DMS53 treated with DMSO at 0.1 percent for 48 hours (cell line): Measurements from ENCODE around the gene SLC4A8.
A peak's percentile ranks its signal among the peaks of the same experiment; 100 is the strongest.

Source experiments
- DNase-seq: peaks from one replicate; lab custom pipeline; 2025; ENCODE audit not compliant: unreplicated experiment; lab: John Stamatoyannopoulos, UW

SLC4A8 gene

DNA sequence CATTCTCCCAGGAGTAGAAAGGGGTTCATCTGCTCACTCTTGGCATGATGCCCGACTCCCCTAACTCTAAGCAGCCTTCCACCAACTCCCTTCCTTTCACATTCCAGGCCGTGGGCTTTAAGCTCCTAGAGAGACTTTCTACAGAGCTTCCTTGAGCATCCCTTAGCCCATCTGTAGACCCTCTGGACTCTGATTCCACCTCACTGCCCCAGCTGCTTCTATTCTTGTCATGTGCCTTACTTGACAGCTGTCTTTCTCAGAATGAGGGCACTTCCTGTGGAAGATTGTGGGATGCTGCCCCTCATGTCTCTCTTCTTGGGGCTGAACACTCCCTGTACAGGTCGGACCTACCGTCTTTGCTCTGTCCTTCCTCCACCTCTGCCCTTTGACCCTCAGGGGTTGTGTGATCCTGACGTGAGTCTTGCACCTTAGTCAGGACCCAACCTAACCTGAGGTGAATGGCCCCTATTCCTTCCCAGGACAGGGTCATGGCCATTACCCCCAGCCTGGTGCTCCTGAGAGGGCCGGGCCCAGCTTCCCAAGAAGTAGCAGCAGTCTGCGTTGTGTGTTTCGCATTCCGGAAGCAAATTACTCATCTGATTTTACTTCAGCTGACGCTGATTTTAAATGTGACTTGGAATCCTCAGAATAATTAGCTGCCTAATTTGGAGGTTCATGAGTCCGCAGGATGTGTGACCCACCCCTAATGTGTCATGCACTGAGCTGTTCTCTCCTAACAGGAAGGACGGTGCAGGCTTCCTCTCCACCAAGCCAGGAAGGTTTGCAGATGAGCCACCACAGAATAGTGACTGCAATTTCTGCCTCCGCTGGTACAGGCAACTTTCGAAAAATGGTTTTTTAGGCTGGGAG is 30.7 kb upstream of the SLC4A8 start:
- DNase-seq, result no peak

DNA sequence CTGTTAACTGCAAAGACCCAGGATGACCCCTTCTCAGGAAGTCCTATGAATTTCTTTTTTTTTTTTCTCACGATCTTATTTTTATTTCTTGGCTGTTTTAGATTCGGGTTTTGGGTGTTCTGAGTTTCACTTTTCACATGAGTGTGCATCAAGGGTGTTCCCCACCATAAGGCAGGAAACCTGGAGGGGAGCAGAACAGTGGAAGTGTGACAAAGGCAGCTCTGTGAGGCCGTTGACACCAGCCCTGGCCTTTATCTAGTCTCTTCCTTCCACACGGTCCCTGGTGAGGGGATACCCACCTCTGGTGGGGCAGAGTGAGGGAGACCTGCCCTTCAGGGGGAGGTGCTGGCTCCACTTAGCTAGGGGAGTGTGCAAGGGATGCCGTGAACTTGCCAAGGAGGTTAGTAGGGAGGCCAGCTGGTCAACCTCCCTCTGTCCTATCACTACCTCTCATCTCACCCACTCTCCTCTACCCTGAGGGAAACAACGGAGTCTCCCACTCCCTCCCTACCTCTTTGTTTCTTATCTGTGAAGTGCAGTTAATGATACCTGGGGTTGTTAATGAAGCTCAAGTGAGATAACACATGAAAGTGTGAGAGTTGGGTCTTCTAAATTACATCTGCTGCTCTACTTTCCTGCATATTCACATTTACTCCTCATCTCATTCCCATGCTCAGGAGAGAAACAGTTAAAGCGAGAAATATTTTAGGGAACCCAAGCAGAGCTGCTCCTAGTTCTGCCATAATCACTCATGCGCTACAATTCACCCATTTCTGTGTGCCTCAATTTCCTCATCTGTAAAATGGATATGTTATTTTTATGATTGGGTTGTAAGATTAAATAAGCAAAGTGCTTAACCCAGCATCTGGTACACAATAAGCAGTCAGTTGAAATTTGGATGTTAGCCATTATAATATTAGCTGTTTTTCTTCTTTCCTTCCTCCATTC is 29.1 kb upstream of the SLC4A8 start:
- no peak for DNase-seq

- DNase-seq, result no peak
Observed at GRCh38 chr12:51397670-51398069, 27.0 kb upstream of the SLC4A8 start.

DNA sequence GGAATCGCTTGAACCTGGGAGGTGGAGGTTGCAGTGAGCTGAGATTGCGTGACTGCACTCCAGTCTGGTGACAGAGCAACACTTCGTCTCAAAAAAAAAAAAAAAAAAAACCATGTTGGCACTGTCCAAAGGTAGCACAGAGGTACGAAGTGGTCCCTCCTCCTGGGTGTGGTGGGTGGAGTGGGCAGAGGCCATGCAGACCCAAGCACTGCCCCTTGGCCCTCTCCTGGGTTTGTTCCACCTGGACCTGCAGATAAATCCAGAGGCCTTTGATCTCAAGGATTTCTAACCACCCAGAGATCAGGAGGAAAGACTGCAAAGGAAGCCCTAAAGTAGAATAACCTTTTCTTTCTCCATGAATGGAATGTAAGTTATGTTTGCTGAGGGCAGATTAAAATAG is 24.7 kb upstream of the SLC4A8 start:
- DNase-seq, result no peak

GRCh38 chr12:51401020-51401419 is 23.6 kb upstream of the SLC4A8 start:
- DNase-seq, result no peak

DNA sequence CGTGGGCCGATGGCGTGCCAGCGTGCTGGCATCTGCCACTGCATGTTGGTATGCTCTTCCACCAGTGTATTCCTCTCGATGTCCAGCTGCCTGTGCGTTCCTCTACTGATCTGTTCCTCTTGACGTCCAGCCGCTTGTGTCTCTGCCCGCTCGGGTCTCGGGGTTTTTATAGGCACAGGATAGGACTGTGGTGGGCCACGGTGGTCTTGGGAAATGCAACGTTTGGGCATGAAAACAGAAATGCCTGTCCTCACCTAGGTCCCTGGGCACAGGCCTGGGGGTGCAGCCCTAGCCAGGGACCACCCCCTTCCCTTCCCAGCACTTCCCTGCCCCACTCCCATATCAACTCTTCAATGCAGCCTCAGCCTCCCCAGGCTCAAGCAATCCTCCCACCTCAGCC is 23.1 kb upstream of the SLC4A8 start:
- no peak for DNase-seq

GRCh38 chr12:51401900-51402299 is 22.7 kb upstream of the SLC4A8 start:
- no peak for DNase-seq

DNA sequence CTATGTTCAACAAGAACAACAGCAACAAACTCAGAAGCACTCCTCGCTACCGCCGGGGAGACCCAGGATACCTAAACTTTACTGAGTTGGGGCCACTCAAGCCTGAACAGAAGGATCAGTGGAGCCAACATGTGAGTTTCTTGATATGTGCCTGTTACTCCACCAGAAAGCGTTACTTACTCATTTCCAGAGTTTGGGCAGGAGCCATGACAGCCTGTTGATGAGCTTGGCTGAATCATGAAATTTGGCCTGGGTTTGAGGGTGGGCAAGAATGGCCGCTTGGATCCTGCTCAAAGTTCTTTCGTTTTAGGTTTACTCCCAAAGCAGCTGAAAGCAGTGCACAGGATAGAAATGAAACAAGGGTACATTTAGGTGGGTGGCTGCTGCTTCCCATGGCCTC is 21.5 kb upstream of the SLC4A8 start:
- no peak for DNase-seq

DNA sequence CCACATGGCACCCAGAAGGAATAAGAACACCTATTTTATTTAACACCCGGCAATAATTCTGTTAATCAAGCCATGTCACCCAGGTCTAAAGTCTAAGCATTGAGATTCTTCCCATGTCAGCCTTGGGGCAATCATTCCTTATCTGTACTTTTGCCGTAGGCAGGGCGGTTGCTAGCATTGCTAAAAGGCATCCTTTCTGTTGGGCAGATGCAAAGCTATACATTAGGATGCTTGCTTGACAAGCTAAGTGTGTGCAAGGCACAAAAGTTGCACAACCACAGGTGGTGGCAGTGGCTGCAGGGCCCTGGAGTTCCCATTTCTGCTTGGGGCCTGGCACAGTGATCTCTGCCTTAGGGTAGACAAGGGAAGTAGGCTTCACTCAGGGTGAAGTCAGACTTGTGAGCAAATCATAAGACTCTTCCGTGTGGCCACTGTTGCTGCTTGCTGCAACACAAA is 20.9 kb upstream of the SLC4A8 start:
- DNase-seq, result no peak

- no peak for DNase-seq
Observed at GRCh38 chr12:51404627-51405026, 20.0 kb upstream of the SLC4A8 start.

DNA sequence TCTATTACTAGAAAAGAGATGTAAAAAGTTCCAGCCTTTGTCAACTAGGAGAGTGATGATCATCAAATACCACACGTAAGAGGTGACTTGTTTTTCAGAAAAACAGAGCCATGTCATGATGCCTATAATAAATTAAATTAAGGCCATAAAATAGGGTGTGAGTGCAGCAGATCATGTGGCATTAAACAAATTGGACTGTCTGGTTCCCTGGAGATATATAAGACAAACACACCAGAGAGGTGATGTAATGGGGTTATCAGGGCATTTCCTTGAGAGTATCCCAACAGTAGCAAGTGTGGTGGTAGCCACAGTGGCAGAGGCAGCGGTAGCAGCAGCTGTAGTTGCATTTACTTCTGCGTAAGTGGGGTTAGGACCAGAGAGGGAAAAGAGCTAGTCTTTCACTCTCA is 18.8 kb upstream of the SLC4A8 start:
- DNase-seq, result no peak

- no peak for DNase-seq
Observed at GRCh38 chr12:51406290-51406689, 18.3 kb upstream of the SLC4A8 start.

DNA sequence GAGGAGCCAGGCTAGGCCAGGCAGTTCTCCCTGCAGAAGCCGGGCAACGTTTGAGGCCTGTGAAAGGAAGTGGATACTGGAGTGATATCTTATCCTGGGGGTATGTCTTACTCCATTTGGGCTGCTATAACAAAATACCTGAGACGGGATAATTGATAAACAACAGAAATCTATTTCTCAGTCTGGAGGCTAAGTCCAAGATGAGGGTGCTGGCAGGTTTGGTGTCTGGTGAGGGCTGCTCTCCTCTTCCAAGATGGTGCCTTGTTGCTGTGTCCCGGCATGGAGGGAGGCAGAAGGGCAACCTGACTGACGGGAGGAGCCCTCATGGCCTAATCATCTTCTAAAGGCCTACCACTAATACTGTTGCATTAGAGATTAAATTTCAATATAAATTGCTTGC is 17.8 kb upstream of the SLC4A8 start:
- no peak for DNase-seq

- DNase-seq, result no peak
Observed at GRCh38 chr12:51407604-51408003, 17.0 kb upstream of the SLC4A8 start.

DNA sequence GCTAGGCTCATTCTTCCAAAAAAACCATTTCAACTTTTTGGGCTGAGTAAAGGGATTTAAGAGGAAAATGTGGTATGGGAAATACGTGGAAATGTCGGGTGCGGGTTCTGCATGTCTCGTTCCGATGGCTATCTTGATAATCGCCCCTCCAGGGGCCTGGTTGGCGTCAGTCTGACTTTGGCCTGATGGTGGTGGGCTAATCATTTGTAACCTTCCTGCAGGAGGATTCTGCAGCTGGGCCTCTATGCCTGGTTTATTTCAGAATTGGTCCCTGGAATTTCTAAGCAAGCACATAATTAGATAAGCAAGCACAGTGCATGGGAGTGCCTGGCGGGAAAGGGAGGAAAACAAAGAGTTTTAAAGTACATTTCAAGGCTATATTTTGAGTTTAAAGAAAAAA is 14.8 kb upstream of the SLC4A8 start:
- no peak for DNase-seq

DNA sequence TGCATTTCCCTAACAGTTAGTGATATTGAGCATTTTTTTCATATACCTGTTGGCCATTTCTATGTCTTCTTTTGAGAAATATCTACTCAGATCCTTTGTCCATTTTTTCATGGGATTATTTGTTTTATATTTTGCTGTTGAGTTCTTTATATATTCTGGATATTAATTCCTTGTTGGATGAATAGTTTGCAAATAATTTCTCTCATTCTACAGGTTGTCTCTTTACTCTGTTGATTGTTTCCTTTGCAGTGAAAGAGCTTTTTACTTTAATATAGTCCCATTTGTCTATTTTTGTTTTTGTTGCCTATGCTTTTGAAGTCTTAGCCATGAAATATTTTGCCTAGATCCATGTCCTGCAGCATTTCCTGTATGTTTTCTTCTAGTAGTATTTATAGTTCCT is 11.5 kb upstream of the SLC4A8 start:
- no peak for DNase-seq

GRCh38 chr12:51413791-51414190 is 10.8 kb upstream of the SLC4A8 start:
- no peak for DNase-seq

GRCh38 chr12:51415931-51416330 is 8.7 kb upstream of the SLC4A8 start:
- DNase-seq, result no peak

- no peak for DNase-seq
Observed at GRCh38 chr12:51417826-51418225, 6.8 kb upstream of the SLC4A8 start.

- no peak for DNase-seq
Observed at GRCh38 chr12:51419425-51420193, 5.0 kb upstream of the SLC4A8 start.

GRCh38 chr12:51421266-51421884 is 3.3 kb upstream of the SLC4A8 start:
- peak; percentile 71 for DNase-seq
